Measurements from ENCODE around the gene C6orf89. TPM values are rescaled to one million over a fixed set of nuclear protein-coding genes. Genes with fewer than 3 reads are reported as not detected.

Gene C6orf89
- total and polyA plus RNA-seq, 2 of the 13 experiments (the other 11 are each of a cell fraction or from before 2014, with no cell fraction given) = 22.1 to 32.2 TPM

GRCh38 chr6:36840432-36841403, 45.0 kb upstream of the C6orf89 start (continued):
- TF ChIP-seq ZNF788 (CRISPR knock-in tag; IDR thresholded peaks at IDR 0.05; ENCODE audit: borderline replicate concordance) (peak; percentile 51; the same call in 1 of the 2 replicates), ZBTB38 (CRISPR knock-in tag; IDR thresholded peaks at IDR 0.05) (0 out of 2 replicates have a peak, but pooled peaks have one; percentile 29), ZMYM2 (CRISPR knock-in tag; IDR thresholded peaks at IDR 0.05) (peak; percentile 14; the same call in 1 of the 2 replicates), SMC3 (IDR thresholded peaks at IDR 0.05; ENCODE audit: low read length) (no peak), ARID4A (CRISPR knock-in tag; IDR thresholded peaks at IDR 0.05; ENCODE audit: borderline replicate concordance) (0 out of 2 replicates have a peak, but pooled peaks have one; percentile 9), FLYWCH1 (CRISPR knock-in tag; IDR thresholded peaks at IDR 0.05) (no peak), ZNF839 (CRISPR knock-in tag; IDR thresholded peaks at IDR 0.05; ENCODE audit: borderline replicate concordance) (no peak), PHF21A (CRISPR knock-in tag; IDR thresholded peaks at IDR 0.05) (peak; percentile 42; the same call in 1 of the 2 replicates), NKX3-1 (CRISPR knock-in tag; IDR thresholded peaks at IDR 0.05) (peak; percentile 48; the same call in 1 of the 2 replicates), ZNF615 (CRISPR knock-in tag; IDR thresholded peaks at IDR 0.05; ENCODE audit: borderline replicate concordance) (no peak), HNF4A (CRISPR knock-in tag; IDR thresholded peaks at IDR 0.05) (0 out of 2 replicates have a peak, but pooled peaks have one; percentile 19)
- TF ChIP-seq, protein P1, sequence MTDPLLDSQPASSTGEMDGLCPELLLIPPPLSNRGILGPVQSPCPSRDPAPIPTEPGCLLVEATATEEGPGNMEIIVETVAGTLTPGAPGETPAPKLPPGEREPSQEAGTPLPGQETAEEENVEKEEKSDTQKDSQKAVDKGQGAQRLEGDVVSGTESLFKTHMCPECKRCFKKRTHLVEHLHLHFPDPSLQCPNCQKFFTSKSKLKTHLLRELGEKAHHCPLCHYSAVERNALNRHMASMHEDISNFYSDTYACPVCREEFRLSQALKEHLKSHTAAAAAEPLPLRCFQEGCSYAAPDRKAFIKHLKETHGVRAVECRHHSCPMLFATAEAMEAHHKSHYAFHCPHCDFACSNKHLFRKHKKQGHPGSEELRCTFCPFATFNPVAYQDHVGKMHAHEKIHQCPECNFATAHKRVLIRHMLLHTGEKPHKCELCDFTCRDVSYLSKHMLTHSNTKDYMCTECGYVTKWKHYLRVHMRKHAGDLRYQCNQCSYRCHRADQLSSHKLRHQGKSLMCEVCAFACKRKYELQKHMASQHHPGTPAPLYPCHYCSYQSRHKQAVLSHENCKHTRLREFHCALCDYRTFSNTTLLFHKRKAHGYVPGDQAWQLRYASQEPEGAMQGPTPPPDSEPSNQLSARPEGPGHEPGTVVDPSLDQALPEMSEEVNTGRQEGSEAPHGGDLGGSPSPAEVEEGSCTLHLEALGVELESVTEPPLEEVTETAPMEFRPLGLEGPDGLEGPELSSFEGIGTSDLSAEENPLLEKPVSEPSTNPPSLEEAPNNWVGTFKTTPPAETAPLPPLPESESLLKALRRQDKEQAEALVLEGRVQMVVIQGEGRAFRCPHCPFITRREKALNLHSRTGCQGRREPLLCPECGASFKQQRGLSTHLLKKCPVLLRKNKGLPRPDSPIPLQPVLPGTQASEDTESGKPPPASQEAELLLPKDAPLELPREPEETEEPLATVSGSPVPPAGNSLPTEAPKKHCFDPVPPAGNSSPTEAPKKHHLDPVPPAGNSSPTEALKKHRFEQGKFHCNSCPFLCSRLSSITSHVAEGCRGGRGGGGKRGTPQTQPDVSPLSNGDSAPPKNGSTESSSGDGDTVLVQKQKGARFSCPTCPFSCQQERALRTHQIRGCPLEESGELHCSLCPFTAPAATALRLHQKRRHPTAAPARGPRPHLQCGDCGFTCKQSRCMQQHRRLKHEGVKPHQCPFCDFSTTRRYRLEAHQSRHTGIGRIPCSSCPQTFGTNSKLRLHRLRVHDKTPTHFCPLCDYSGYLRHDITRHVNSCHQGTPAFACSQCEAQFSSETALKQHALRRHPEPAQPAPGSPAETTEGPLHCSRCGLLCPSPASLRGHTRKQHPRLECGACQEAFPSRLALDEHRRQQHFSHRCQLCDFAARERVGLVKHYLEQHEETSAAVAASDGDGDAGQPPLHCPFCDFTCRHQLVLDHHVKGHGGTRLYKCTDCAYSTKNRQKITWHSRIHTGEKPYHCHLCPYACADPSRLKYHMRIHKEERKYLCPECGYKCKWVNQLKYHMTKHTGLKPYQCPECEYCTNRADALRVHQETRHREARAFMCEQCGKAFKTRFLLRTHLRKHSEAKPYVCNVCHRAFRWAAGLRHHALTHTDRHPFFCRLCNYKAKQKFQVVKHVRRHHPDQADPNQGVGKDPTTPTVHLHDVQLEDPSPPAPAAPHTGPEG (CRISPR knock-in tag; IDR thresholded peaks at IDR 0.05) = 0 out of 2 replicates have a peak, but pooled peaks have one; percentile 42
- TF ChIP-seq, protein P2, sequence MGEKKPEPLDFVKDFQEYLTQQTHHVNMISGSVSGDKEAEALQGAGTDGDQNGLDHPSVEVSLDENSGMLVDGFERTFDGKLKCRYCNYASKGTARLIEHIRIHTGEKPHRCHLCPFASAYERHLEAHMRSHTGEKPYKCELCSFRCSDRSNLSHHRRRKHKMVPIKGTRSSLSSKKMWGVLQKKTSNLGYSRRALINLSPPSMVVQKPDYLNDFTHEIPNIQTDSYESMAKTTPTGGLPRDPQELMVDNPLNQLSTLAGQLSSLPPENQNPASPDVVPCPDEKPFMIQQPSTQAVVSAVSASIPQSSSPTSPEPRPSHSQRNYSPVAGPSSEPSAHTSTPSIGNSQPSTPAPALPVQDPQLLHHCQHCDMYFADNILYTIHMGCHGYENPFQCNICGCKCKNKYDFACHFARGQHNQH (CRISPR knock-in tag; IDR thresholded peaks at IDR 0.05) = peak; percentile 52; the same call in 1 of the 2 replicates
- TF ChIP-seq, protein P3, sequence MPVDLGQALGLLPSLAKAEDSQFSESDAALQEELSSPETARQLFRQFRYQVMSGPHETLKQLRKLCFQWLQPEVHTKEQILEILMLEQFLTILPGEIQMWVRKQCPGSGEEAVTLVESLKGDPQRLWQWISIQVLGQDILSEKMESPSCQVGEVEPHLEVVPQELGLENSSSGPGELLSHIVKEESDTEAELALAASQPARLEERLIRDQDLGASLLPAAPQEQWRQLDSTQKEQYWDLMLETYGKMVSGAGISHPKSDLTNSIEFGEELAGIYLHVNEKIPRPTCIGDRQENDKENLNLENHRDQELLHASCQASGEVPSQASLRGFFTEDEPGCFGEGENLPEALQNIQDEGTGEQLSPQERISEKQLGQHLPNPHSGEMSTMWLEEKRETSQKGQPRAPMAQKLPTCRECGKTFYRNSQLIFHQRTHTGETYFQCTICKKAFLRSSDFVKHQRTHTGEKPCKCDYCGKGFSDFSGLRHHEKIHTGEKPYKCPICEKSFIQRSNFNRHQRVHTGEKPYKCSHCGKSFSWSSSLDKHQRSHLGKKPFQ (CRISPR knock-in tag; IDR thresholded peaks at IDR 0.05; ENCODE audit: insufficient replicate concordance) = peak; percentile 42

All from HepG2 (cell line).